Left lobe of liver (tissue), 2 donors: ENCODE results near the gene CKAP2L. TPM values are rescaled to one million over a fixed set of nuclear protein-coding genes. Genes with fewer than 3 reads are reported as not detected.

Experiments used
- ATAC-seq: fragments of 200-7000 bp; cut with Tn5 transposase; one replicate; pipeline ENCODE4 v1.9.1; 2020; ENCODE audit warnings: mild to moderate bottlenecking, moderate library complexity
- DNase-seq: peaks from one replicate; pipeline ENCODE4 v3.0.0-alpha.2; 2020; ENCODE audit warnings: low spot score
- total RNA-seq: library from RNA; stranded (reverse); gene quantifications from one replicate; pipeline ENCODE4 v1.2.1, GENCODE V29; 2021
- donor health status: DM: no; HTN: no; CAD: no; lungs with moderate emphysema.
- donor health status: DM: no; HTN: yes; CAD: no.

The CKAP2L gene
- total RNA-seq, 1 donor from 2014 or later = 0.08 TPM

- DNase-seq = no peak
- ATAC-seq = peak; percentile 21
Observed at GRCh38 chr2:112767693-112768330, 3.4 kb upstream of the CKAP2L start.

- ATAC-seq (no peak), DNase-seq (no peak)
Observed at GRCh38 chr2:112765251-112765650, 842 bp upstream of the CKAP2L start.

- DNase-seq (no peak), ATAC-seq (no peak)
Observed at GRCh38 chr2:112762276-112762675, 2.1 kb downstream of the CKAP2L start.

GRCh38 chr2:112760149-112760548 lies 4.3 kb downstream of the CKAP2L start:
- no peak for DNase-seq
- ATAC-seq = no peak

- ATAC-seq = no peak
- DNase-seq = no peak
Observed at GRCh38 chr2:112758711-112759110, 5.7 kb downstream of the CKAP2L start.

GRCh38 chr2:112757265-112757664 lies 7.1 kb downstream of the CKAP2L start:
- DNase-seq (peak; percentile 75), ATAC-seq (peak; percentile 83)

GRCh38 chr2:112756207-112756606 lies 8.2 kb downstream of the CKAP2L start:
- no peak for ATAC-seq
- DNase-seq = no peak

- DNase-seq (no peak), ATAC-seq (no peak)
Observed at GRCh38 chr2:112755444-112755843, 9.0 kb downstream of the CKAP2L start.

GRCh38 chr2:112754564-112754963 lies 9.8 kb downstream of the CKAP2L start:
- DNase-seq (no peak), ATAC-seq (no peak)

- DNase-seq (no peak), ATAC-seq (no peak)
Observed at GRCh38 chr2:112752667-112753066, 11.7 kb downstream of the CKAP2L start.

- DNase-seq (no peak), ATAC-seq (peak; percentile 57)
Observed at GRCh38 chr2:112751451-112752197, 12.8 kb downstream of the CKAP2L start.

- no peak for DNase-seq
- ATAC-seq = no peak
Observed at GRCh38 chr2:112750560-112750843, 13.9 kb downstream of the CKAP2L start.

- ATAC-seq (peak; percentile 95), DNase-seq (peak; percentile 76)
Observed at GRCh38 chr2:112749755-112750559, 14.5 kb downstream of the CKAP2L start.

- no peak for ATAC-seq
- DNase-seq = no peak
Observed at GRCh38 chr2:112740527-112740926, 23.9 kb downstream of the CKAP2L start.

GRCh38 chr2:112737542-112738232 lies 26.7 kb downstream of the CKAP2L start:
- DNase-seq (no peak), ATAC-seq (no peak)

GRCh38 chr2:112733871-112734270 lies 30.5 kb downstream of the CKAP2L start:
- DNase-seq (no peak), ATAC-seq (no peak)

GRCh38 chr2:112733456-112733855 lies 31.0 kb downstream of the CKAP2L start:
- ATAC-seq (no peak), DNase-seq (no peak)

GRCh38 chr2:112731479-112731878 lies 32.9 kb downstream of the CKAP2L start:
- no peak for ATAC-seq
- DNase-seq = no peak

GRCh38 chr2:112730791-112731190 lies 33.6 kb downstream of the CKAP2L start:
- ATAC-seq (no peak), DNase-seq (no peak)

GRCh38 chr2:112730216-112730615 lies 34.2 kb downstream of the CKAP2L start:
- DNase-seq = no peak
- ATAC-seq = no peak
